Measurements from ENCODE around the gene GPR162.
A peak's percentile ranks its signal among the peaks of the same experiment; 100 is the strongest.

Gene GPR162

GRCh38 chr12:6783828-6784227 lies 37.8 kb upstream of the GPR162 start:
- H3K4me3 ChIP-seq: no peak overlapping the region
- peaks cover 0 to 12% (median 0%) of the 10 kb centered on the region in 11 experiments; a peak in 4 of 22 replicates for H4K20me1 ChIP-seq
- peak overlapping the region; percentile 52 to 87 (median 68); a peak in 20 of 22 replicates for H3K4me2 ChIP-seq
- peaks cover 45 to 78% (median 61%) of the 10 kb centered on the region in 10 experiments for H3K4me1 ChIP-seq
- no peaks in the 10 kb centered on the region for H3K36me3 ChIP-seq
- H3K9ac ChIP-seq: no peak overlapping the region
- no peak for TF ChIP-seq Cebpa-rat (IDR thresholded peaks at IDR 0.05)
- no peak overlapping the region for H3K27ac ChIP-seq
- H3K9me3 ChIP-seq (replicated peaks in 1 of 11): no peaks in the 10 kb centered on the region
- peaks cover 14 to 93% (median 81%) of the 10 kb centered on the region in 11 experiments for H3K27me3 ChIP-seq

GRCh38 chr12:6784296-6784695 lies 37.3 kb upstream of the GPR162 start:
- Histone ChIP-seq H3K4me1 (peaks cover 49 to 80% (median 62%) of the 10 kb centered on the region in 10 experiments), H3K9me3 (replicated peaks in 1 of 11) (no peaks in the 10 kb centered on the region), H3K4me2 (peak overlapping the region; percentile 52 to 87 (median 68); a peak in 21 of 22 replicates), H3K36me3 (no peaks in the 10 kb centered on the region), H3K27ac (no peak overlapping the region), H3K27me3 (peaks cover 14 to 97% (median 86%) of the 10 kb centered on the region in 11 experiments), H4K20me1 (peaks cover 0 to 17% (median 0%) of the 10 kb centered on the region in 11 experiments; a peak in 7 of 22 replicates), H3K4me3 (no peak overlapping the region), H3K9ac (no peak overlapping the region)
- TF ChIP-seq Cebpa-rat (IDR thresholded peaks at IDR 0.05): no peak

DNA sequence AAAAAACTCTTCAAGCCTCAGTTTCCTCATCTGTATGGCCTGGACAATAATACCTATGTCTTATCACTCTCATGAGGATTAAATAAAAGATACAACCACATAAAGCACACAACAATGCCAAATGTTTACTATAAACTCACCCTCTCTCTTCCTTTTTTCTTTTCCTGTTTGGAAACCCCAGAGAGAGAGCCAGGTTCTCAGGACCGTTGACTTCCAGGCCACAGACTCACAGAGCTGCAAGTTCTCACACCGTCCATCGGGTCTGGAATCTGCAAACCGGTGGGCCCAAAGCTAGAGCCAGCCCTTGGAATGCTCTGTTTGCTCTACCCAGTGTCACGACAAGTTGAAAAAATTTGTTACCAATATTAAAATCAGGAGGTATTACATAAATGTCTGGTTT lies 36.9 kb upstream of the GPR162 start:
- no peak overlapping the region for H3K4me3 ChIP-seq
- peaks cover 0 to 21% (median 0%) of the 10 kb centered on the region in 11 experiments; a peak in 7 of 22 replicates for H4K20me1 ChIP-seq
- H3K36me3 ChIP-seq: no peaks in the 10 kb centered on the region
- H3K4me2 ChIP-seq: peak overlapping the region; percentile 52 to 87 (median 68)
- peaks cover 46 to 80% (median 61%) of the 10 kb centered on the region in 10 experiments for H3K4me1 ChIP-seq
- no peak for TF ChIP-seq Cebpa-rat (IDR thresholded peaks at IDR 0.05)
- no peaks in the 10 kb centered on the region for H3K9me3 ChIP-seq (replicated peaks in 1 of 11)
- peak overlapping the region in 1 of 11 experiments; percentile 41; a peak in 1 of 22 replicates for H3K9ac ChIP-seq
- no peak overlapping the region; a peak in 1 of 22 replicates for H3K27ac ChIP-seq
- H3K27me3 ChIP-seq: peaks cover 17 to 98% (median 89%) of the 10 kb centered on the region in 11 experiments

DNA sequence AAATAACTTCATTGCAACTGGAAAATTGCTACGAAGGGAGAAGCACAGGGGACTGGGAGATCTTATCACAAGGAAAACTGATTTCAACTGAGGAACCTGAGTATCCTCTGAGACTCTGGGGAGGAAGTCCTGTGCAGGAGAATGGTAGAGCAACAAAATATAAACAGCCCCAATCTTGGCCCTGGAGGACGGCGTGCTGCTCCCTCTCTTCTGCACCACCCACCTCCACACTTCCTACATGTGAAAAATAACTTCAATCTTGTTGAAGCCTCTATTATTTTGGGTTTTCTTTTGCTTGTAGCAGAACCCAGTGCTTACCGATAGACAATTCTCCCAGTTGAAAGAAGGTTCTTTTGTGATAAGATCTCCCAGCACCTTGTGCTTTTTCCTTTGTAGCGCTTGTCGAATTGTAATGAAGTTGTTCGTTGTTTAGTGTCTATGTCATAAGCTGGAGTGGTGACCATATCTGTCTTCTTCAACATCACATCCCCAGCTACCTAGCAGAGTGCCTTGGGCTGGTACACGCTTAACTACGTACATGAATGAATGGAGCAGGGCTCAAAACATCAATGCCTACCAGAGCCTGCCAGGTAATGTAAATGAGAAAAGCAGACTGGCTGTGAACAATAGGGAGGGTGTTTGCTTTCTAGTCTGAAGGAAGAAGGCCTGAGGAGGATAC lies 35.1 kb upstream of the GPR162 start:
- Histone ChIP-seq H3K4me1 (peaks cover 40 to 86% (median 56%) of the 10 kb centered on the region in 10 experiments), H4K20me1 (peaks cover 0 to 31% (median 0%) of the 10 kb centered on the region in 11 experiments; a peak in 8 of 22 replicates), H3K27ac (no peak overlapping the region; a peak in 2 of 22 replicates), H3K4me2 (peak overlapping the region in 5 of 11 experiments; percentile 12 to 50 (median 32); a peak in 8 of 22 replicates), H3K9ac (no peak overlapping the region), H3K4me3 (no peak overlapping the region), H3K27me3 (peaks cover 29 to 100% (median 98%) of the 10 kb centered on the region in 11 experiments), H3K9me3 (replicated peaks in 1 of 11) (no peaks in the 10 kb centered on the region), H3K36me3 (no peaks in the 10 kb centered on the region)
- TF ChIP-seq Cebpa-rat (IDR thresholded peaks at IDR 0.05): no peak

GRCh38 chr12:6787309-6787708 lies 34.3 kb upstream of the GPR162 start:
- Histone ChIP-seq H4K20me1 (peaks cover 0 to 33% (median 0%) of the 10 kb centered on the region in 11 experiments; a peak in 11 of 22 replicates), H3K27me3 (peaks cover 23 to 98% (median 94%) of the 10 kb centered on the region in 11 experiments), H3K36me3 (no peaks in the 10 kb centered on the region), H3K4me1 (peaks cover 40 to 92% (median 56%) of the 10 kb centered on the region in 10 experiments), H3K4me3 (no peak overlapping the region), H3K9ac (no peak overlapping the region), H3K4me2 (peak overlapping the region in 4 of 11 experiments; percentile 10 to 50 (median 32); a peak in 6 of 22 replicates), H3K9me3 (replicated peaks in 1 of 11) (no peaks in the 10 kb centered on the region), H3K27ac (no peak overlapping the region; a peak in 2 of 22 replicates)
- TF ChIP-seq Cebpa-rat (IDR thresholded peaks at IDR 0.05): no peak

- peak within 1 kb of the TSS in 2 of 11 experiments; percentile 32 to 54; a peak in 2 of 22 replicates for H3K9ac ChIP-seq
- no peak for TF ChIP-seq Cebpa-rat (IDR thresholded peaks at IDR 0.05)
- H3K27me3 ChIP-seq: peaks cover 16 to 97% (median 90%) of the 10 kb centered on the region in 11 experiments
- peaks cover 40 to 91% (median 54%) of the 10 kb centered on the region in 10 experiments for H3K4me1 ChIP-seq
- H3K9me3 ChIP-seq (replicated peaks in 1 of 11): no peaks in the 10 kb centered on the region
- peak within 1 kb of the TSS in 2 of 11 experiments; percentile 64 to 66; a peak in 4 of 22 replicates for H3K27ac ChIP-seq
- H4K20me1 ChIP-seq: peaks cover 0 to 37% (median 0%) of the 10 kb centered on the region in 11 experiments; a peak in 12 of 22 replicates
- peak within 1 kb of the TSS in 10 of 11 experiments; percentile 10 to 98 (median 38); a peak in 16 of 22 replicates for H3K4me2 ChIP-seq
- H3K36me3 ChIP-seq: no peaks in the 10 kb centered on the region
- peak within 1 kb of the TSS in 3 of 10 experiments; percentile 20 to 46 (median 42); a peak in 5 of 20 replicates for H3K4me3 ChIP-seq
These were observed 32.4 kb upstream of the GPR162 start, which contains the start of gene CD4 for GRCh38 chr12:6788972-6789924. CD4 (plus strand) TSS chr12:6789528; CDS start chr12:6800139, 10,611 bp downstream.

GRCh38 chr12:6790496-6791150 lies 31.0 kb upstream of the GPR162 start:
- TF ChIP-seq Cebpa-rat (IDR thresholded peaks at IDR 0.05): no peak
- Histone ChIP-seq H4K20me1 (peaks cover 0 to 34% (median 0%) of the 10 kb centered on the region in 11 experiments; a peak in 11 of 22 replicates), H3K36me3 (0 out of 22 replicates have a peak, but pooled peaks cover 0 to 4% (median 0%) of the 10 kb centered on the region in 11 experiments), H3K27me3 (peaks cover 29 to 97% (median 92%) of the 10 kb centered on the region in 11 experiments), H3K4me1 (peaks cover 32 to 77% (median 44%) of the 10 kb centered on the region in 10 experiments), H3K27ac (no peak overlapping the region), H3K4me3 (peak overlapping the region in 1 of 10 experiments; percentile 46; a peak in 2 of 20 replicates), H3K9ac (no peak overlapping the region; a peak in 1 of 22 replicates), H3K4me2 (peak overlapping the region in 2 of 11 experiments; percentile 90 to 98; a peak in 4 of 22 replicates), H3K9me3 (replicated peaks in 1 of 11) (no peaks in the 10 kb centered on the region)
